H1 (cell line): ENCODE results near the gene DYRK1A.

Source experiments
- CTCF ChIP-seq, 3 experiments: IDR thresholded peaks; 1 replicate in 2 of 3; 2 replicates in 1 of 3; pipeline versions ENCODE4 v1.5.1 to v1.6.1; 2011; ENCODE audit warnings: low read length in 3 of 3, mild to moderate bottlenecking in 3 of 3, inconsistent platforms in 2 of 3, low read depth in 1 of 3, moderate library complexity in 1 of 3; ENCODE audit not compliant: insufficient read depth in 1 of 3; ENCODE audit errors: control extremely low read depth in 1 of 3
- EGR1 ChIP-seq: IDR thresholded peaks from 2 replicates; pipeline ENCODE4 v1.6.1; 2011; ENCODE audit warnings: low read depth, low read length, borderline replicate concordance
- GABPA ChIP-seq: IDR thresholded peaks from 2 replicates; pipeline ENCODE4 v1.6.1; 2011; ENCODE audit warnings: mild to moderate bottlenecking, low read length, moderate library complexity, borderline replicate concordance; ENCODE audit not compliant: insufficient read depth
- KDM1A ChIP-seq: fragments of 200-600, 300-600 bp; sonication (generic); IDR thresholded peaks from 2 replicates; pipeline ENCODE4 v1.7.1; 2016; ENCODE audit warnings: mild to moderate bottlenecking, low read length, borderline replicate concordance
- MAX ChIP-seq: IDR thresholded peaks from 2 replicates; pipeline ENCODE4 v1.6.1; 2012; ENCODE audit warnings: inconsistent platforms
- POLR2A ChIP-seq, 2 experiments: IDR thresholded peaks; 1 replicate in 1 of 2; 2 replicates in 1 of 2; pipeline ENCODE4 v1.6.1; 2011; ENCODE audit warnings: low read depth in 2 of 2, low read length in 2 of 2, mild to moderate bottlenecking in 2 of 2; ENCODE audit errors: control extremely low read depth in 1 of 2
- TAF1 ChIP-seq: IDR thresholded peaks from 2 replicates; pipeline ENCODE4 v1.6.1; 2011; ENCODE audit warnings: mild to moderate bottlenecking, low read depth, low read length

DNA sequence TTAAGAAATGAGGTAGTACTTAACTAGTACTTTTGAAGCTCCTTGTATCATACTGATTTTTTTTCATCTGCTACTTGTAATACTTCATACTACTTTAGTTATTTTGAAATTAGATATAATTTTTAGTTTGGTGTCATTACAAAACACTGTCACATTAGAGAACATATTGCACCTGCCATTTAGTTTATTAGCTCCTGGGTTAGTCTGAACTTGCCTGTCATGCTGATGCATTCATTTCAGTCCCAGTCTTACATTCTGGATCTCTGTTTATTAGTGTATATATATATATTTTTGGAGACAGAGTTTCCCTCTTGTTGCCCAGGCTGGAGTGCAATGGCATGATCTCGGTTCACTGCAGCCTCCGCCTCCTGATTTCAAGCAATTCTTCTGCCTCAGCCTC, 50.3 kb downstream of the DYRK1A start:
- TF ChIP-seq TAF1: no peak
- no peak for TF ChIP-seq KDM1A
- no peak for TF ChIP-seq EGR1
- no peak for TF ChIP-seq MAX
- TF ChIP-seq POLR2A (IDR thresholded peaks at IDR 0.05; ENCODE audit: control extremely low read depth in 1 of 2, low read depth in 2 of 2, low read length in 2 of 2): no peak
- no peak for TF ChIP-seq GABPA
- no peak for TF ChIP-seq CTCF (IDR thresholded peaks at IDR 0.05; ENCODE audit: control extremely low read depth in 1 of 3, insufficient read depth in 1 of 3, low read depth in 1 of 3, low read length in 3 of 3)
